Gastrocnemius medialis (tissue), 4 donors: ENCODE measurements around the gene PRM1.

Source experiments
- CTCF ChIP-seq, 5 experiments: fragments of 450-650 bp in 3 of 5; fragments of 200-600 bp in 2 of 5; sonication (generic) in 2 of 5; IDR thresholded peaks in 4 of 5; conservative IDR thresholded peaks in 1 of 5; 1 replicate in 4 of 5; 2 replicates in 1 of 5; pipeline ENCODE4 v1.5.1; 2016 to 2019; ENCODE audit warnings: antibody characterized with exemption in 5 of 5, mild to moderate bottlenecking in 3 of 5, moderate library complexity in 3 of 5
- POLR2A ChIP-seq, 2 donors: fragments of 450-650 bp; IDR thresholded peaks; one replicate each; pipeline ENCODE4 v1.6.1; 2017; ENCODE audit warnings: antibody characterized with exemption in 2 of 2, mild to moderate bottlenecking in 2 of 2, moderate library complexity in 2 of 2

- TF ChIP-seq POLR2A (IDR thresholded peaks at IDR 0.05) (no peak), CTCF (IDR thresholded peaks at IDR 0.05 in 4 of 5, conservative IDR thresholded peaks at IDR 0.05 in 1 of 5) (no peak)
These were observed 9.2 kb upstream of the PRM1 start for GRCh38 chr16:11290102-11290893.
